Right lobe of liver (tissue), 4 donors: ENCODE measurements around the gene ACTR5.

ENCODE experiments used
- CTCF ChIP-seq, 4 donors: fragments of 200-600 bp in 3 of 4; fragments of 450-650 bp in 1 of 4; IDR thresholded peaks; one replicate each; pipeline versions ENCODE4 v1.5.1 to v1.8.0; 2016 to 2022; ENCODE audit warnings: antibody characterized with exemption in 4 of 4, mild to moderate bottlenecking in 2 of 4
- POLR2A ChIP-seq: fragments of 450-650 bp; IDR thresholded peaks from one replicate; pipeline ENCODE4 v1.6.1; 2017; ENCODE audit warnings: antibody characterized with exemption, mild to moderate bottlenecking
- donor health status: DM: no; HTN: no; CAD: no.
- donor health status: DM: no; HTN: no; CAD: no.
- donor health status: DM: no; HTN: yes; CAD: no.

DNA sequence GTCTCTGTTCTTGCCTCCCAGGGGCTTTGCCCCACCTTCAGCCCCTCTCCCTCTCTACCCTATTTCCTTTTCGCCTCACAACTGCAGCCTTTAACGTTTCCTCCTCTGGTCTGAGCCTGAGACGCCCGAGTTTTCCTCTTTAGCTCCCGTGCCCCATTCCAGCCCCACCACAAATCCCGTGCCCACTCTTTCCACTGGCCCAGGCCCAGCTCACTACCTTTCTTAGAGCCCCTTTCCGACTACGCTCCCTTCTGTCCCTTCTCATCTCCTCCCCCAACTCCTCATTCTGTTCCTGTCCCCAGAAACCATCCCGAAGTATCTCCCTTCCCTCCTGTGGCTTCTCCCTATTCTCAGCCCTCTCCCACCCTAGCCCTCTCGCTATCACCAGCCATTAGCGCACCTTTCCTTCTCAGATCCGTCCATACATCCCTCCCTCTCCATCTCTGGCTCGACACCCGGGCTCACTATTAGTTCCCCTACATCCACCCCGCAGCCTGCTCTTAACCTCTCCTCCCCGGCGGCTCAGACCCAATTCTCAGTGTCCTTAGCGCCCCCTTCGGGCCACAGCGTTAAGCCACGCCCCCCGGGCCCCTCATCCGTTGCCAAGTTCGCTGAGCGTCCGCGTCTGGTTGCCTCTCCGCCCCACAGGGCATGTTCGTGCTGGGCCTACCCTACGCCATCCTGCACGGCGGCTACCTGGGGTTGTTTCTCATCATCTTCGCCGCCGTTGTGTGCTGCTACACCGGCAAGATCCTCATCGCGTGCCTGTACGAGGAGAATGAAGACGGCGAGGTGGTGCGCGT lies 21.3 kb upstream of the ACTR5 start:
- TF ChIP-seq CTCF (IDR thresholded peaks at IDR 0.05) (no peak), POLR2A (no peak)
